HepG2 (cell line): ENCODE data around the gene ZCRB1. TPM values are rescaled to one million over a fixed set of nuclear protein-coding genes. Genes with fewer than 3 reads are reported as not detected.

Experiments
- AHDC1 ChIP-seq: sonication (generic); formaldehyde crosslinking; IDR thresholded peaks from 2 replicates; pipeline ENCODE4 v1.5.1; 2020; ENCODE audit warnings: mild to moderate bottlenecking, missing genetic modification reagents, borderline replicate concordance
- RERE ChIP-seq: IDR thresholded peaks from 2 replicates; pipeline ENCODE4 v1.6.1; 2016; ENCODE audit warnings: low read depth, missing genetic modification reagents, missing compliant biosample characterization
- RFXAP ChIP-seq: sonication (generic); formaldehyde crosslinking; IDR thresholded peaks from 2 replicates; pipeline ENCODE4 v1.4.0; 2020; ENCODE audit warnings: missing genetic modification reagents, borderline replicate concordance
- ZNF780A ChIP-seq: sonication (generic); formaldehyde crosslinking; IDR thresholded peaks from 2 replicates; pipeline ENCODE4 v1.8.0; 2022; ENCODE audit warnings: mild to moderate bottlenecking, missing genetic modification reagents, moderate library complexity
- polyA plus RNA-seq, 8 experiments: library from polyadenylated mRNA; depleted of rRNA in 3 of 8; stranded (reverse) in 7 of 8; unstranded in 1 of 8; fragments of >200 nt; fragmentation: Illumina TruSeq in 4 of 8; extraction: Trizol in 4 of 8; gene quantifications; 2 replicates each; pipeline versions ENCODE4 v1.2.1 to v1.2.3, GENCODE V29; 2011 to 2016; ENCODE audit warnings: low read depth in 4 of 8, missing spikeins in 1 of 8, mixed read lengths in 1 of 8; ENCODE audit not compliant: insufficient read depth in 1 of 8
- total RNA-seq, 5 experiments: library from RNA; depleted of rRNA; stranded (reverse); fragments of >200 nt; fragmentation: Illumina TruSeq; extraction: Trizol; gene quantifications; 2 replicates each; pipeline ENCODE4 v1.2.3, GENCODE V29; 2016; ENCODE audit warnings: low read depth in 1 of 5

The ZCRB1 gene
- total and polyA plus RNA-seq, 2 of the 13 experiments (the other 11 are each of a cell fraction or from before 2014, with no cell fraction given) = 43.5 to 49.8 TPM

- no peak for TF ChIP-seq AHDC1
- no peak for TF ChIP-seq RFXAP (CRISPR knock-in tag)
- no peak for TF ChIP-seq ZNF780A (CRISPR knock-in tag)
- no peak for TF ChIP-seq RERE
- TF ChIP-seq, all 625 proteins: peak for 0
These were observed 36.2 kb upstream of the ZCRB1 start (continued) for GRCh38 chr12:42361909-42362646.
